ENCODE results near the gene MLPH. TPM values are rescaled to one million over a fixed set of nuclear protein-coding genes. Genes with fewer than 3 reads are reported as not detected.

MLPH gene
- total RNA-seq, 2 experiments from 2014 or later: 0.39 TPM; not detected in 1

- no peaks in the 10 kb centered on the region for H3K9me3 Mint-ChIP-seq
- Histone ChIP-seq H3K27me3 (ENCODE audit: control insufficient read depth in 1 of 2, insufficient read depth in 2 of 2, low read length in 2 of 2) (no peaks in the 10 kb centered on the region), H3K27ac (ENCODE audit: low read depth in 1 of 2, low read length in 2 of 2) (no peak overlapping the region), H3K4me1 (ENCODE audit: insufficient read depth, low read length) (no peaks in the 10 kb centered on the region), H3K9me3 (ENCODE audit: control insufficient read depth in 1 of 2, insufficient read depth in 1 of 2, low read length in 2 of 2) (no peaks in the 10 kb centered on the region), H3K4me3 (ENCODE audit: low read length) (no peak overlapping the region), H3K36me3 (ENCODE audit: insufficient read depth, low read length) (no peaks in the 10 kb centered on the region)
- TF ChIP-seq, protein P1, sequence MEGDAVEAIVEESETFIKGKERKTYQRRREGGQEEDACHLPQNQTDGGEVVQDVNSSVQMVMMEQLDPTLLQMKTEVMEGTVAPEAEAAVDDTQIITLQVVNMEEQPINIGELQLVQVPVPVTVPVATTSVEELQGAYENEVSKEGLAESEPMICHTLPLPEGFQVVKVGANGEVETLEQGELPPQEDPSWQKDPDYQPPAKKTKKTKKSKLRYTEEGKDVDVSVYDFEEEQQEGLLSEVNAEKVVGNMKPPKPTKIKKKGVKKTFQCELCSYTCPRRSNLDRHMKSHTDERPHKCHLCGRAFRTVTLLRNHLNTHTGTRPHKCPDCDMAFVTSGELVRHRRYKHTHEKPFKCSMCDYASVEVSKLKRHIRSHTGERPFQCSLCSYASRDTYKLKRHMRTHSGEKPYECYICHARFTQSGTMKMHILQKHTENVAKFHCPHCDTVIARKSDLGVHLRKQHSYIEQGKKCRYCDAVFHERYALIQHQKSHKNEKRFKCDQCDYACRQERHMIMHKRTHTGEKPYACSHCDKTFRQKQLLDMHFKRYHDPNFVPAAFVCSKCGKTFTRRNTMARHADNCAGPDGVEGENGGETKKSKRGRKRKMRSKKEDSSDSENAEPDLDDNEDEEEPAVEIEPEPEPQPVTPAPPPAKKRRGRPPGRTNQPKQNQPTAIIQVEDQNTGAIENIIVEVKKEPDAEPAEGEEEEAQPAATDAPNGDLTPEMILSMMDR (IDR thresholded peaks at IDR 0.05): no peak
- no peaks in the 10 kb centered on the region for H3K27me3 Mint-ChIP-seq
- H3K4me3 Mint-ChIP-seq: no peak overlapping the region
- H3K36me3 Mint-ChIP-seq (ENCODE audit: low read depth): no peaks in the 10 kb centered on the region
- ChIA-PET POLR2A (no interaction called here), CTCF (no interaction called here)
- ATAC-seq (ENCODE audit: poor library complexity): no peak
- intact Hi-C loops (cut with DNase I, micrococcal nuclease): no loop called here
- DNase-seq: no peak
- H3K4me1 Mint-ChIP-seq (ENCODE audit: low read depth): no peaks in the 10 kb centered on the region
- H3K27ac Mint-ChIP-seq: no peak overlapping the region
These were observed 37.6 kb downstream of the MLPH start for GRCh38 chr2:237524631-237525030.

DNA sequence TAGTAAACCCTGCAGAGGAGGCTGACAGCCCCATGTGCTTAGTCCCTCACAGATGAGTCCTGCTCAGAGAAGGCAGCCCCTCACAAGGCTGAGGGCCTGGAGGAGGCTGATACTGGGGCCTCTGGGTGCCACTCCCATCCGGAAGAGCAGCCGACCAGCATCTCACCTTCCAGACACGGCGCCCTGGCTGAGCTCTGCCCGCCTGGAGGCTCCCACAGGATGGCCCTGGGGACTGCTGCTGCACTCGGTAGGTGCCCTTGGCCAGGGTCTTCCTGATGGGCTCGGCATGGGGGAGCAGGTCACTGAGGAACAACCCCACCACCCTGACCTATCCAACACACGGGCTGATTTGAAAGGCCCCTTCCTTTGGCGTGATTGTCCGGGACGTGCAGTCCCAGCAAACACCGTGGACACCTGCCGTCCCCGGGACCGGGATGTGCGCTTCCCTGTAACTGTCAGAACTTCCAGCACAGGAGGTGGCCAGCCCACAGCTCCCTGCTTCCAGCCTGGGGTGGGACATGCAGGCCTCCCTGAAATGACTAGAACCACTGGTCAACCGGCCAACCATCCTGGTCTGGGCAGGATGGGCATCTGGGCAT, 38.6 kb downstream of the MLPH start:
- Histone ChIP-seq H3K27me3 (ENCODE audit: control insufficient read depth in 1 of 2, insufficient read depth in 2 of 2, low read length in 2 of 2) (no peaks in the 10 kb centered on the region), H3K36me3 (ENCODE audit: insufficient read depth, low read length) (no peaks in the 10 kb centered on the region), H3K4me1 (ENCODE audit: insufficient read depth, low read length) (no peaks in the 10 kb centered on the region), H3K4me3 (ENCODE audit: low read length) (no peak overlapping the region), H3K27ac (ENCODE audit: low read depth in 1 of 2, low read length in 2 of 2) (no peak overlapping the region), H3K9me3 (ENCODE audit: control insufficient read depth in 1 of 2, insufficient read depth in 1 of 2, low read length in 2 of 2) (no peaks in the 10 kb centered on the region)
- ATAC-seq (ENCODE audit: poor library complexity) (no peak), DNase-seq (no peak)
- Mint-ChIP-seq H3K36me3 (ENCODE audit: low read depth) (no peaks in the 10 kb centered on the region), H3K4me3 (no peak overlapping the region), H3K27ac (no peak overlapping the region), H3K9me3 (no peaks in the 10 kb centered on the region), H3K4me1 (ENCODE audit: low read depth) (no peaks in the 10 kb centered on the region), H3K27me3 (no peaks in the 10 kb centered on the region)
- intact Hi-C loops (cut with DNase I, micrococcal nuclease): no loop called here
- TF ChIP-seq, protein P1 (IDR thresholded peaks at IDR 0.05): no peak
- ChIA-PET POLR2A (no interaction called here), CTCF (no interaction called here)

DNA sequence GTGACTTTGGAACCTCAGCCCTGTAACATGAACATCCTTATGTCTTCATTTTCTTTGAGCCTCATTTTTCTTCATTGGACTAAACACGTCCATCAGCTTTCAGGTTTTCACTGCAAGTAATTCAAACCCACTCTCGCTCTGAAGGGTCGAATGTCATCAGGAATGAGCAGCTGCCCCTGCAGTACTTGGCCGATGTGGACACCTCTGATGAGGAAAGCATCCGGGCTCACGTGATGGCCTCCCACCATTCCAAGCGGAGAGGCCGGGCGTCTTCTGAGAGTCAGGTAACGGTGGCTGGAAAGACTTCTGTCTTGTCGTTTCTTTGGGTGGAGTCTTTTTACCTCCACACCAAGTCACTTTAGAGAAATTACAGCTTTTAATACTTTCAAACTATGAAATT, 40.2 kb downstream of the MLPH start:
- intact Hi-C loops (cut with DNase I, micrococcal nuclease): no loop called here
- no peaks in the 10 kb centered on the region for H3K36me3 ChIP-seq (ENCODE audit: insufficient read depth, low read length)

More for the DNA sequence above, 40.2 kb downstream of the MLPH start:
- no peaks in the 10 kb centered on the region for H3K9me3 Mint-ChIP-seq
- Histone ChIP-seq H3K27ac (ENCODE audit: low read depth in 1 of 2, low read length in 2 of 2) (no peak overlapping the region), H3K27me3 (ENCODE audit: control insufficient read depth in 1 of 2, insufficient read depth in 2 of 2, low read length in 2 of 2) (no peaks in the 10 kb centered on the region), H3K4me1 (ENCODE audit: insufficient read depth, low read length) (no peaks in the 10 kb centered on the region), H3K9me3 (ENCODE audit: control insufficient read depth in 1 of 2, insufficient read depth in 1 of 2, low read length in 2 of 2) (no peaks in the 10 kb centered on the region), H3K4me3 (ENCODE audit: low read length) (no peak overlapping the region)
- H3K36me3 Mint-ChIP-seq (ENCODE audit: low read depth): no peaks in the 10 kb centered on the region
- H3K27ac Mint-ChIP-seq: no peak overlapping the region
- H3K4me1 Mint-ChIP-seq (ENCODE audit: low read depth): no peaks in the 10 kb centered on the region
- TF ChIP-seq, protein P1 (IDR thresholded peaks at IDR 0.05): no peak
- no peak for ATAC-seq (ENCODE audit: poor library complexity)
- no peaks in the 10 kb centered on the region for H3K27me3 Mint-ChIP-seq
- POLR2A ChIA-PET: no interaction called here
- CTCF ChIA-PET: no interaction called here
- no peak overlapping the region for H3K4me3 Mint-ChIP-seq
- DNase-seq: no peak
